HepG2 (cell line): ENCODE measurements around the gene ETF1. TPM values are rescaled to one million over a fixed set of nuclear protein-coding genes. Genes with fewer than 3 reads are reported as not detected.
A peak's percentile ranks its signal among the peaks of the same experiment; 100 is the strongest.

Source experiments
- ATAC-seq: fragments of 200-7000 bp; cut with Tn5 transposase; 3 replicates; pipeline ENCODE4 v1.9.1; 2020; ENCODE audit warnings: mild to moderate bottlenecking, moderate library complexity
- BruUV-seq: library from RNA; stranded (reverse); fragments of 400-500 nt; replicated peaks from 2 replicates; lab custom pipeline; 2021; lab: Mats Ljungman, UMichigan
- CTCF ChIA-PET: fragments of 300-600 bp; formaldehyde crosslinking; extraction: SDS; loops from one replicate; lab custom pipeline; 2021; ENCODE audit warnings: low total read pairs, inconsistent platforms, low intra/inter-chr PET ratio; lab: Yijun Ruan, JAX
- POLR2A ChIA-PET: fragments of 350-600 bp; sonication (Branson Sonifier 250); formaldehyde crosslinking; loops from one replicate; lab custom pipeline; 2020; ENCODE audit warnings: antibody characterized with exemption, inconsistent platforms; lab: Yijun Ruan, JAX
- DNase-seq: peaks from one replicate; pipeline ENCODE4 v3.0.0-alpha.2; 2015; ENCODE audit warnings: low spot score
- FAIRE-seq: peaks from 3 replicates; lab custom pipeline; 2011; peaks lifted over from hg19 to GRCh38; lab: Jason Lieb, UNC
- H2AFZ ChIP-seq: one replicate; pipeline ENCODE4 v1.6.1; 2011; ENCODE audit warnings: low read length, inconsistent platforms
- H3K27ac ChIP-seq: fragments of 300-600 bp; 3 replicates; pipeline ENCODE4 v1.8.0; 2011; ENCODE audit warnings: mixed run types, mild to moderate bottlenecking, mixed read lengths, low read length, inconsistent platforms; ENCODE audit not compliant: insufficient read depth; ENCODE audit errors: extremely low read length
- H3K27me3 ChIP-seq, 2 experiments: fragments of 200-600 bp in 1 of 2; 2 replicates in 1 of 2; 3 replicates in 1 of 2; pipeline versions ENCODE4 v1.6.0 to v1.8.0; 2011; ENCODE audit warnings: low read length in 2 of 2, mild to moderate bottlenecking in 2 of 2, moderate library complexity in 2 of 2, inconsistent platforms in 1 of 2; ENCODE audit not compliant: insufficient read depth in 2 of 2, control insufficient read depth in 1 of 2
- H3K36me3 ChIP-seq, 2 experiments: fragments of 200-600 bp in 1 of 2; replicated peaks in 1 of 2; 2 replicates in 1 of 2; 3 replicates in 1 of 2; pipeline versions ENCODE4 v1.5.1 to v1.8.0; 2011; ENCODE audit warnings: low read length in 2 of 2, inconsistent platforms in 1 of 2; ENCODE audit not compliant: insufficient read depth in 2 of 2, control insufficient read depth in 1 of 2
- H3K4me1 ChIP-seq: 2 replicates; pipeline ENCODE4 v1.5.1; 2012; ENCODE audit warnings: low read length, inconsistent platforms; ENCODE audit not compliant: insufficient read depth
- H3K4me2 ChIP-seq: 2 replicates; pipeline ENCODE4 v1.6.0; 2011; ENCODE audit warnings: low read depth, low read length, inconsistent platforms
- H3K4me3 ChIP-seq, 3 experiments: fragments of 200-600 bp in 1 of 3; sonication (generic), shearing (Covaris generic) in 1 of 3; replicated peaks in 1 of 3; 2 replicates each; pipeline ENCODE4 v1.5.1; 2011 to 2016; ENCODE audit warnings: low read length in 3 of 3, inconsistent platforms in 2 of 3, low read depth in 2 of 3, mild to moderate bottlenecking in 2 of 3, control low read depth in 1 of 3, mixed read lengths in 1 of 3; ENCODE audit not compliant: insufficient read depth in 1 of 3
- H3K79me2 ChIP-seq: one replicate; pipeline ENCODE4 v1.6.1; 2011; ENCODE audit warnings: low read length, inconsistent platforms; ENCODE audit not compliant: insufficient read depth
- H3K9ac ChIP-seq: 2 replicates; pipeline ENCODE4 v1.6.0; 2011; ENCODE audit warnings: mild to moderate bottlenecking, low read depth, low read length, inconsistent platforms; ENCODE audit not compliant: insufficient read depth
- H3K9me3 ChIP-seq: 2 replicates; pipeline ENCODE4 v1.5.1; 2012; ENCODE audit warnings: mild to moderate bottlenecking, low read length
- H4K20me1 ChIP-seq: 2 replicates; pipeline ENCODE4 v1.6.0; 2011; ENCODE audit warnings: inconsistent platforms, mild to moderate bottlenecking, low read length, moderate library complexity; ENCODE audit not compliant: insufficient read depth
- DR1 ChIP-seq: sonication (generic); formaldehyde crosslinking; IDR thresholded peaks from 2 replicates; pipeline ENCODE4 v1.8.0; 2021; ENCODE audit warnings: mild to moderate bottlenecking, missing genetic modification reagents, inconsistent platforms
- ISL2 ChIP-seq: sonication (generic); formaldehyde crosslinking; IDR thresholded peaks from 2 replicates; pipeline ENCODE4 v1.5.0; 2020; ENCODE audit warnings: missing genetic modification reagents
- MEIS2 ChIP-seq: sonication (generic); formaldehyde crosslinking; IDR thresholded peaks from 2 replicates; pipeline ENCODE4 v1.9.0; 2021; ENCODE audit warnings: mild to moderate bottlenecking, missing genetic modification reagents
- PHB2 ChIP-seq: fragments of 450-650 bp; IDR thresholded peaks from 2 replicates; pipeline ENCODE4 v1.6.1; 2018; ENCODE audit not compliant: partially characterized antibody
- RBM22 ChIP-seq: fragments of 200-400 bp; formaldehyde crosslinking; optimal IDR thresholded peaks from 2 replicates; pipeline ENCODE3; 2017; ENCODE audit warnings: mild to moderate bottlenecking, low read length, moderate library complexity
- SP5 ChIP-seq: IDR thresholded peaks from 2 replicates; pipeline ENCODE4 v1.6.1; 2016; ENCODE audit warnings: low read depth, borderline replicate concordance
- TAF15 ChIP-seq: fragments of 200-400 bp; formaldehyde crosslinking; IDR thresholded peaks from one replicate; pipeline ENCODE4 v1.6.1; 2018; ENCODE audit warnings: mild to moderate bottlenecking, low read depth, low read length; ENCODE audit not compliant: poor library complexity, severe bottlenecking
- ZNF136 ChIP-seq: sonication (generic); formaldehyde crosslinking; IDR thresholded peaks from 2 replicates; pipeline ENCODE4 v1.8.1; 2022; ENCODE audit warnings: low read depth, mild to moderate bottlenecking, moderate library complexity, missing genetic modification reagents
- ZNF329 ChIP-seq: sonication (generic); formaldehyde crosslinking; IDR thresholded peaks from 2 replicates; pipeline ENCODE4 v1.9.0; 2021; ENCODE audit warnings: low read depth, mild to moderate bottlenecking, missing genetic modification reagents
- ZNF335 ChIP-seq: sonication (generic); formaldehyde crosslinking; IDR thresholded peaks from 2 replicates; pipeline ENCODE4 v1.4.0; 2020; ENCODE audit warnings: missing genetic modification reagents
- ZNF775 ChIP-seq: sonication (generic); formaldehyde crosslinking; IDR thresholded peaks from 2 replicates; pipeline ENCODE4 v1.4.0; 2020; ENCODE audit warnings: missing genetic modification reagents, mild to moderate bottlenecking, moderate library complexity, borderline replicate concordance
- ZNF879 ChIP-seq: sonication (generic); formaldehyde crosslinking; IDR thresholded peaks from 2 replicates; pipeline ENCODE4 v1.8.1; 2023; ENCODE audit warnings: missing genetic modification reagents
- WGBS: methylation state at CpG from one replicate; pipeline ENCODE4 v1.1.6; 2017; ENCODE audit warnings: low lambda C conversion rate; 5-methylcytosine and 5-hydroxymethylcytosine counted together
- in situ Hi-C: cut with HindIII; loops from 2 replicates; pipeline ENCODE4 v1.10.0; 2017; ENCODE audit warnings: low pct_unique_long_range_greater_than_20kb; ENCODE audit not compliant: extremely low pct_ligation_motif_present
- intact Hi-C: fragments of 100-400 bp; cut with micrococcal nuclease; formaldehyde crosslinking; loops from one replicate; pipeline ENCODE4 v1.10.0; 2022; ENCODE audit not compliant: unreplicated experiment
- polyA plus RNA-seq, 8 experiments: library from polyadenylated mRNA; depleted of rRNA in 3 of 8; stranded (reverse) in 7 of 8; unstranded in 1 of 8; fragments of >200 nt; fragmentation: Illumina TruSeq in 4 of 8; extraction: Trizol in 4 of 8; gene quantifications; 2 replicates each; pipeline versions ENCODE4 v1.2.1 to v1.2.3, GENCODE V29; 2011 to 2016; ENCODE audit warnings: low read depth in 4 of 8, missing spikeins in 1 of 8, mixed read lengths in 1 of 8; ENCODE audit not compliant: insufficient read depth in 1 of 8
- total RNA-seq, 5 experiments: library from RNA; depleted of rRNA; stranded (reverse); fragments of >200 nt; fragmentation: Illumina TruSeq; extraction: Trizol; gene quantifications; 2 replicates each; pipeline ENCODE4 v1.2.3, GENCODE V29; 2016; ENCODE audit warnings: low read depth in 1 of 5
- TF ChIP-seq, protein P1 (sequence below): sonication (generic); formaldehyde crosslinking; IDR thresholded peaks from 2 replicates; pipeline ENCODE4 v1.4.0; 2020; ENCODE audit warnings: missing genetic modification reagents
- TF ChIP-seq, protein P2 (sequence below): sonication (generic); formaldehyde crosslinking; IDR thresholded peaks from 2 replicates; pipeline ENCODE4 v1.5.0; 2020; ENCODE audit warnings: missing genetic modification reagents

Gene ETF1
- total and polyA plus RNA-seq, 2 of the 13 experiments (the other 11 are each of a cell fraction or from before 2014, with no cell fraction given) = 52.1 to 184 TPM

DNA sequence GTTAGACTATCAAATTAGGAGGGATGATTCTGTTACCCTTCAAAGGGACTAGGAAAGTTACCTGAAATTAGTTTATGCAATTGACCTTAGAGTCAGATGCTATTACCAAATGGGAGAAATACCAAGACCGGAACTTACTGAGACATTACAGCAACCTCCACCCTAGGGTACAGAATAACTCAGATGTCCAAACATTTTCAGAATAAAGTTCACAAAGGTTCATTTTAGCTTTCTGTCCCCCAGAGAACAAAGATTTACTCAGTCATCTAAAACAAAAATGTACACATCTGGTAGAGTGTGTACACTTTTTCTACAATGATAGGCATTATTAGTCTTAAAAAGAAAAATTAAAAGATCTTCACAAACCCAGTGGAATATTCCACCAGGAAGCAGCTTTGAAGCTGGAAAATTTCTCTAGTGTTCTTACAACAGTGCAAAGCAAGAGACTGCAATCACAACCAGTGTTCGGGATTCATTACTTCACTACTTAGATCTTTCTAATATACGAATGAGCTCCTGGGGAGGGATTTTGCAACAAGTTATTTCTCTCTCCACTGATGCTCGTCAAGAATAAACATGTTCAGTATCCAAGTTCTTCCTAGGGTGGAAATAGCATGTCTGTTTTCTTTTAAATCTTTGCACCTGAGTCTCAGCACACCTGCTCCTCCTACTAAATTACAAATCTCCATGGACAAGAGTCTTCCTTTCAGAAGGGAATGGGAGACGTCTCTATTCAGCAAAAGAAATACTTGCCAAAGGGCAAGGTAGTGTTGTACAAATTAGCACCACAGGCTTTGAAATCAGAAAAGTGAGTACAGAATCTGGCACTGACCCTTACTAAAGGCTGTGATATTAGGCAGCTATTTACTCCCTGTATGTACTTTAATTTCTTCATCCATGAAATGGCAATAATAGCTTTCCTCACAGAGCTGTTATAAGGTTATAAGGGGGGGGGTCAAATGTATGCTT, 8.8 kb downstream of the ETF1 start (continued):
- TF ChIP-seq SP5 (CRISPR knock-in tag) (peak; percentile 28; the same call in 1 of the 2 replicates), RBM22 (peak; percentile 65), ZNF329 (CRISPR knock-in tag) (no peak), PHB2 (no peak), ISL2 (peak; percentile 76)

DNA sequence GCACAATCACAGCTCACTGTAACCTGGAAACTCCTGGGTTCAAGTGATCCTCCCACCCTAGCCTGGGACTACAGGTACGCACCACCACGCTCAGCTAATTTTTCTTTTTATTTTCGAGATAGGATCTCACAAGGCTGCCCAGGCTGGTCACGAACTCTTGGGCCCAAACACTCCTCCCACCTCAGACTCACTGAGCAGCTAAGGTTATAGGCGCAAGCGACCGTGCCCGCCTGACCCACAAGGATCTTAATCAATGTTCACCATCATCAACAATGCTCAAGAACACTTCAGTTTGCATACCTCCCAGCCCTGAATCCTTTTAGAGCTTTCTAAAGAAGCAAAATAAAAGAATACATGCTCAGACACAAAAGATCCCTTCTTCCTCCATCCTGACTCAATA, 13.2 kb downstream of the ETF1 start:
- ChIA-PET CTCF (no interaction called here), POLR2A (interaction anchor here (2.7 kb wide), 1 partner anchor 14 kb away, joined by 20 read pairs; the partner anchor contains the start of gene ETF1)
- no peak for ATAC-seq
- H3K9me3 ChIP-seq = no peaks in the 10 kb centered on the region
- no peak overlapping the region for H3K4me3 ChIP-seq
- no TSS peak for BruUV-seq
- no peak overlapping the region for H3K9ac ChIP-seq
- H2AFZ ChIP-seq = no peak overlapping the region
- FAIRE-seq = no peak
- peaks cover 8% of the 10 kb centered on the region for H4K20me1 ChIP-seq
- peaks cover 87% of the 10 kb centered on the region for H3K79me2 ChIP-seq
- no peaks in the 10 kb centered on the region for H3K27me3 ChIP-seq
- no peak overlapping the region for H3K4me2 ChIP-seq
- WGBS = 95% methylated on average over 8 of the region's 8 CpGs
- H3K4me1 ChIP-seq = peaks cover 78% of the 10 kb centered on the region
- intact Hi-C loops (loop anchor here (1.0 kb wide), 1 partner anchor 9 kb away; no protein-coding TSS in a partner anchor), in situ Hi-C loops (no loop called here)
- DNase-seq = no peak
- H3K27ac ChIP-seq = peak overlapping the region; percentile 24
- H3K36me3 ChIP-seq = peaks cover 11 to 37% of the 10 kb centered on the region in 2 experiments
- TF ChIP-seq TAF15 (no peak), ZNF136 (no peak), MEIS2 (no peak), ZNF775 (CRISPR knock-in tag) (no peak), ZNF879 (no peak), ZNF335 (CRISPR knock-in tag) (no peak), DR1 (CRISPR knock-in tag) (no peak)
- TF ChIP-seq, protein P1, sequence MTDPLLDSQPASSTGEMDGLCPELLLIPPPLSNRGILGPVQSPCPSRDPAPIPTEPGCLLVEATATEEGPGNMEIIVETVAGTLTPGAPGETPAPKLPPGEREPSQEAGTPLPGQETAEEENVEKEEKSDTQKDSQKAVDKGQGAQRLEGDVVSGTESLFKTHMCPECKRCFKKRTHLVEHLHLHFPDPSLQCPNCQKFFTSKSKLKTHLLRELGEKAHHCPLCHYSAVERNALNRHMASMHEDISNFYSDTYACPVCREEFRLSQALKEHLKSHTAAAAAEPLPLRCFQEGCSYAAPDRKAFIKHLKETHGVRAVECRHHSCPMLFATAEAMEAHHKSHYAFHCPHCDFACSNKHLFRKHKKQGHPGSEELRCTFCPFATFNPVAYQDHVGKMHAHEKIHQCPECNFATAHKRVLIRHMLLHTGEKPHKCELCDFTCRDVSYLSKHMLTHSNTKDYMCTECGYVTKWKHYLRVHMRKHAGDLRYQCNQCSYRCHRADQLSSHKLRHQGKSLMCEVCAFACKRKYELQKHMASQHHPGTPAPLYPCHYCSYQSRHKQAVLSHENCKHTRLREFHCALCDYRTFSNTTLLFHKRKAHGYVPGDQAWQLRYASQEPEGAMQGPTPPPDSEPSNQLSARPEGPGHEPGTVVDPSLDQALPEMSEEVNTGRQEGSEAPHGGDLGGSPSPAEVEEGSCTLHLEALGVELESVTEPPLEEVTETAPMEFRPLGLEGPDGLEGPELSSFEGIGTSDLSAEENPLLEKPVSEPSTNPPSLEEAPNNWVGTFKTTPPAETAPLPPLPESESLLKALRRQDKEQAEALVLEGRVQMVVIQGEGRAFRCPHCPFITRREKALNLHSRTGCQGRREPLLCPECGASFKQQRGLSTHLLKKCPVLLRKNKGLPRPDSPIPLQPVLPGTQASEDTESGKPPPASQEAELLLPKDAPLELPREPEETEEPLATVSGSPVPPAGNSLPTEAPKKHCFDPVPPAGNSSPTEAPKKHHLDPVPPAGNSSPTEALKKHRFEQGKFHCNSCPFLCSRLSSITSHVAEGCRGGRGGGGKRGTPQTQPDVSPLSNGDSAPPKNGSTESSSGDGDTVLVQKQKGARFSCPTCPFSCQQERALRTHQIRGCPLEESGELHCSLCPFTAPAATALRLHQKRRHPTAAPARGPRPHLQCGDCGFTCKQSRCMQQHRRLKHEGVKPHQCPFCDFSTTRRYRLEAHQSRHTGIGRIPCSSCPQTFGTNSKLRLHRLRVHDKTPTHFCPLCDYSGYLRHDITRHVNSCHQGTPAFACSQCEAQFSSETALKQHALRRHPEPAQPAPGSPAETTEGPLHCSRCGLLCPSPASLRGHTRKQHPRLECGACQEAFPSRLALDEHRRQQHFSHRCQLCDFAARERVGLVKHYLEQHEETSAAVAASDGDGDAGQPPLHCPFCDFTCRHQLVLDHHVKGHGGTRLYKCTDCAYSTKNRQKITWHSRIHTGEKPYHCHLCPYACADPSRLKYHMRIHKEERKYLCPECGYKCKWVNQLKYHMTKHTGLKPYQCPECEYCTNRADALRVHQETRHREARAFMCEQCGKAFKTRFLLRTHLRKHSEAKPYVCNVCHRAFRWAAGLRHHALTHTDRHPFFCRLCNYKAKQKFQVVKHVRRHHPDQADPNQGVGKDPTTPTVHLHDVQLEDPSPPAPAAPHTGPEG (CRISPR knock-in tag) = no peak
- TF ChIP-seq, protein P2, sequence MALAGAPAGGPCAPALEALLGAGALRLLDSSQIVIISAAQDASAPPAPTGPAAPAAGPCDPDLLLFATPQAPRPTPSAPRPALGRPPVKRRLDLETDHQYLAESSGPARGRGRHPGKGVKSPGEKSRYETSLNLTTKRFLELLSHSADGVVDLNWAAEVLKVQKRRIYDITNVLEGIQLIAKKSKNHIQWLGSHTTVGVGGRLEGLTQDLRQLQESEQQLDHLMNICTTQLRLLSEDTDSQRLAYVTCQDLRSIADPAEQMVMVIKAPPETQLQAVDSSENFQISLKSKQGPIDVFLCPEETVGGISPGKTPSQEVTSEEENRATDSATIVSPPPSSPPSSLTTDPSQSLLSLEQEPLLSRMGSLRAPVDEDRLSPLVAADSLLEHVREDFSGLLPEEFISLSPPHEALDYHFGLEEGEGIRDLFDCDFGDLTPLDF (CRISPR knock-in tag) = no peak
